ENCODE results near the gene NYNRIN. TPM values are rescaled to one million over a fixed set of nuclear protein-coding genes. Genes with fewer than 3 reads are reported as not detected.

The NYNRIN gene
- total RNA-seq, 1 donor from 2014 or later = 6.0 TPM

DNA sequence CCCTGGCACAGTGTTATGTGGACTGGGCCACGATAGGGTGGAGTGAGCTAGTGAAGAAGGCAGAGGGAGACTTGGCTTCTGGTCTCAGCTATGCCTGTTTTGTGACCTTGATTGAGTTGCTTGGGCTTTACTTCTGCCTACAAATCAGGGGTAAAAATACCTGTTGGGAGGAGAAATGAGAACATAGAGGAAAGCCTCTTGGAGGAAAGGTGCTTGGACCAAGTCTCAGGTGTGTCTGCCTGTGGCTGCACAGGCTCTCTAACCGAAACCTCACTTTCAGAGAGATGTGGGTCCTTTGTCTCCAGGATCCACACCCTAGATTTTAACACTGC is 38.9 kb downstream of the NYNRIN start:
- Histone ChIP-seq H3K27me3 (ENCODE audit: control insufficient read depth, insufficient read depth, low read length) (no peaks in the 10 kb centered on the region), H3K4me3 (ENCODE audit: low read depth, low read length) (no peak overlapping the region), H3K36me3 (ENCODE audit: control insufficient read depth, insufficient read depth, low read length) (peaks cover 4% of the 10 kb centered on the region)
- TF ChIP-seq, protein P1, sequence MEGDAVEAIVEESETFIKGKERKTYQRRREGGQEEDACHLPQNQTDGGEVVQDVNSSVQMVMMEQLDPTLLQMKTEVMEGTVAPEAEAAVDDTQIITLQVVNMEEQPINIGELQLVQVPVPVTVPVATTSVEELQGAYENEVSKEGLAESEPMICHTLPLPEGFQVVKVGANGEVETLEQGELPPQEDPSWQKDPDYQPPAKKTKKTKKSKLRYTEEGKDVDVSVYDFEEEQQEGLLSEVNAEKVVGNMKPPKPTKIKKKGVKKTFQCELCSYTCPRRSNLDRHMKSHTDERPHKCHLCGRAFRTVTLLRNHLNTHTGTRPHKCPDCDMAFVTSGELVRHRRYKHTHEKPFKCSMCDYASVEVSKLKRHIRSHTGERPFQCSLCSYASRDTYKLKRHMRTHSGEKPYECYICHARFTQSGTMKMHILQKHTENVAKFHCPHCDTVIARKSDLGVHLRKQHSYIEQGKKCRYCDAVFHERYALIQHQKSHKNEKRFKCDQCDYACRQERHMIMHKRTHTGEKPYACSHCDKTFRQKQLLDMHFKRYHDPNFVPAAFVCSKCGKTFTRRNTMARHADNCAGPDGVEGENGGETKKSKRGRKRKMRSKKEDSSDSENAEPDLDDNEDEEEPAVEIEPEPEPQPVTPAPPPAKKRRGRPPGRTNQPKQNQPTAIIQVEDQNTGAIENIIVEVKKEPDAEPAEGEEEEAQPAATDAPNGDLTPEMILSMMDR (IDR thresholded peaks at IDR 0.05; ENCODE audit: insufficient read depth, low read length, poor library complexity, severe bottlenecking) = no peak
- DNase-seq (ENCODE audit: low read depth) = no peak

DNA sequence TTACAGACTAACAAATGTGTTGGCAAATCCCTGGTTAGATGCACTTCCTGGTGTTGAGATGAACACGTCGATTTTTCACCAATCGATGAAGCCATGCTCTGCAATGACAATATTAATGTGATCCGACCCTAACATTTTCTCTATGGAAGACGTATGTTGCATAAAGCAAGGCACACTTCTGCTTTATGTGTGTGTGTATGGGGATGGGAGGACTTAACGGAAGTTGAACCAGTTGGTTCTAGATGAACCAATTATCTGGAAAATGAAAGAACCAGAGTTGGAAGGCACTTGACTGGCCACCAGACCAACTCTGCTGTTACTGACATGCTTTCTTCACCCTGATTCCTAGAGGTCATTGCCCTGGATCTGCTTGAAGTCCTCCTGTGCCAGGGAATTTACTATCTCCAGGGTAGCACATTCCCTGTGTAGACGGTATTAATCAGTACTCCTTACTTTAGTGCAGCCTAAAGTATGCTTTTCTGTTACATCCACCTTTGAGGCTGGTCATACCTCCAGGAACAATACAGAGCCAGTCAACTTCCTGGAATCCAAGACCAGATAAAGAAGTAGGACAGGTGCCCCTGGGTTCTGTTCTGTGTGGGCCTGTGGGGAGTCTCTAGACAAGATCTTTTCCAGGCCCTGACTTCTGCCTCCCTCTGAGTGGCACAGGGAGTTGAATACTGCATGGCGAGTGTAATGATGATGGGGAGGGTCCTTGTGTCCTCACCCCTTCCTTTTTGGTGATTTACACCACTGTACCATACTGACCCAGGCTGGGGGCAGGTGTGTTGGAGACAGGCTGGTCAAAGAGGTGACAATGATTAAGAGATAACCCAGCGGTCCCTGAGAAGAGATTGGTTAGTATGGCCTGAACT is 39.7 kb downstream of the NYNRIN start:
- TF ChIP-seq, protein P1 (IDR thresholded peaks at IDR 0.05; ENCODE audit: insufficient read depth, low read length, poor library complexity, severe bottlenecking) = no peak

DNA sequence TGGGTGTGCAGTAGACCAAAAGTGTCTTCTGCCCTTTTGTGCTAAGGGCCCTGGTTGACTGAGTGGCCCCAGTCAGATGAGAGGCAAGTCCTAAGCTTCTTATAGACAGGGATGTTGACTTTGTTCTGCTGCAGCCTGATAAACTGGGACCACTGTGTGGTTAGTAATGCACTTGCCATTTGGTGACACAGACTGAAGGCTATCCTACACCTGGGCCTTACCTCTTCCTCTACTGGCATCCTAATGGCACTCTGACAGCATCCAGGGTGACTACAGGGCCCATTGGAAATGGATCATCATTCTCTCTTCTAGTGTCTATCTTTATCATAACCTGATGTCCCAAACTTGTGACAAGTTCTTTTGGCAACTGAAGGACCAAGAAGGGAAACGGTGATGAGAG is 40.5 kb downstream of the NYNRIN start:
- Histone ChIP-seq H3K27me3 (ENCODE audit: control insufficient read depth, insufficient read depth, low read length) (no peaks in the 10 kb centered on the region), H3K36me3 (ENCODE audit: control insufficient read depth, insufficient read depth, low read length) (peaks cover 2% of the 10 kb centered on the region), H3K4me3 (ENCODE audit: low read depth, low read length) (no peak overlapping the region)
- DNase-seq (ENCODE audit: low read depth) = no peak
- TF ChIP-seq, protein P1 (IDR thresholded peaks at IDR 0.05; ENCODE audit: insufficient read depth, low read length, poor library complexity, severe bottlenecking) = no peak

More for the DNA sequence above, 39.7 kb downstream of the NYNRIN start:
- Histone ChIP-seq H3K4me3 (ENCODE audit: low read depth, low read length) (no peak overlapping the region), H3K36me3 (ENCODE audit: control insufficient read depth, insufficient read depth, low read length) (peaks cover 2% of the 10 kb centered on the region), H3K27me3 (ENCODE audit: control insufficient read depth, insufficient read depth, low read length) (no peaks in the 10 kb centered on the region)
- no peak for DNase-seq (ENCODE audit: low read depth)

DNA sequence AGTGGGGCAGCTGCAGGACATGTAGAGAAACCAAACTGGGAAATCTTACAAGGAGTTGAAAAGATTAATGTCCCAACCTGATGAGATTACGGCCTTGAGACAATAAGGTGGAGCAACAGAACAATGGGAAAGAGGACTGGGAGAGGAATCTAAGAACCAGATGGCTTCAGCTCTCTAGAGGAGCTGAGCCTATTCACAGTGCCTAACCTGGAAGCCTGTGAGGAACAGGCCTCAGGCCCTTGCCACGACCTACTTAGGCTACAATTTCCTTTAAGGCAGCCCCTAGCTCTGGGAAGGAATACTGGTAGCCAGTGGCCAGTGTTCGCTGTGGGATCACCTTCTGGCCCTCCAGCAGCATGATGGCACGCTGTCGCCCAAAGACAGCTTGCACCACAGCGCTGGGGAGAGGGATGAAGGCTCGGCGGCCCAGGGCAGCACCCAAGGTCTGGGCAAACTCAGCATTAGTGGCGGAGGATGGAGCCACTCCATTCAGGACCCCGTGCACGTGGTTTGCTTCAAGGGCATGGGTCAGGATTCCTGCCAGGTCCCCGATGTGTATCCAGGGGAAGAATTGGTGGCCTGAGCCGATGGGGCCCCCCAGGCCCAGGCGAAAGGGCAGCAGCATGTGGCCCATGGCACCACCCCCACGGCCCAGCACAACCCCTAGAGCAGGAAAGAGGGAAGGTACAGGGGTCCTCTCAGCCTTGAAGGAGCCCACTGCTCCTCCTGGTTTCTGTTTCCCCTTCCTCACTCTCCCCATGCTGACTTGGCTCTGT is 41.2 kb downstream of the NYNRIN start:
- TF ChIP-seq, protein P1 (IDR thresholded peaks at IDR 0.05; ENCODE audit: insufficient read depth, low read length, poor library complexity, severe bottlenecking) = no peak
- no peak for DNase-seq (ENCODE audit: low read depth)
- Histone ChIP-seq H3K4me3 (ENCODE audit: low read depth, low read length) (no peak overlapping the region), H3K36me3 (ENCODE audit: control insufficient read depth, insufficient read depth, low read length) (peaks cover 2% of the 10 kb centered on the region), H3K27me3 (ENCODE audit: control insufficient read depth, insufficient read depth, low read length) (no peaks in the 10 kb centered on the region)

DNA sequence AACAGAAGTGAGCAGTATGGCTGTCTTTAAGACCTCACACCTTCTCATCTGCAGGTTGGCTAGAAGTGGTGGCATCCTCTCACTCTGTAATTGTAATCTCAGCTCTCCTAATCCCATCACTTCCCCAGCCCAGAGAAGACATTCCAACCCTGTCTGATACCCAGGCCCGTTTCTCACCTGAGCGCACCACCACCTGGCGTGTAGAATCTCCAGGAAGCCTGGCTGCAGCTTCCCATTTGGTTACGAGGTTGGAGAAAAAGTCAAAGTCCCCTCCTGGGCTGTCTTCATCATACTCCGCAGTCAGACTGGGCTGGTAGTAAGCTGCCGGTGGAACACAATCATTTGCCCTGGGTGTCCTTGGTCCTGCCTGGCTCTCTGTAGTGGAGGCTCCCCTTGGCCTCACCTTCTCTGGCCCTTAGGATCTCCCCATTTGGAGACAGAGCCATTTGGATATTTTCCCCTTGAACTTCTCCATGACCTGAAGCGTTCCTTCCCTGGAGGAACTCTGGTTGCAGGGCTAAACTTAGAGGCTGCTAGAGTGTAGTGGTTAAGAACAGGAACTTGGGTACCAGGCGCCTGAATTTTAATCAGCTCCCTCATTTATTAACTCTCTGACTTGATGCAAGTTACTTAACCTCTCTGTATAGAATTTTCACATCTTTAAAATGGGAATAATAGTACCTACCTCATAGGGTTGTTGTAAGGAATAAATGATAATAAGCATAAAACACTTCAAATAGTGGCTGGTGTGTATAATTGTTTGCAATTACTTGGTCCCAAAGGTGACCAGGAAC is 42.0 kb downstream of the NYNRIN start:
- no peak overlapping the region for H3K4me3 ChIP-seq (ENCODE audit: low read depth, low read length)
- TF ChIP-seq, protein P1 (IDR thresholded peaks at IDR 0.05; ENCODE audit: insufficient read depth, low read length, poor library complexity, severe bottlenecking) = no peak

More for the DNA sequence above, 42.0 kb downstream of the NYNRIN start:
- DNase-seq (ENCODE audit: low read depth) = no peak
- Histone ChIP-seq H3K27me3 (ENCODE audit: control insufficient read depth, insufficient read depth, low read length) (no peaks in the 10 kb centered on the region), H3K36me3 (ENCODE audit: control insufficient read depth, insufficient read depth, low read length) (peaks cover 2% of the 10 kb centered on the region)

Measured in kidney epithelial cell (primary cell).